Neuronal stem cell (in vitro differentiated cells): ENCODE results near the gene IRF7.

ENCODE experiments used
- DNase-seq: peaks from one replicate; pipeline ENCODE4 v3.0.0-alpha.2; 2013; ENCODE audit warnings: low spot score
- H2AFZ ChIP-seq: one replicate; pipeline ENCODE4 v1.6.1; 2013; ENCODE audit warnings: mild to moderate bottlenecking, low read length, inconsistent platforms
- H2AK5ac ChIP-seq: 2 replicates; pipeline ENCODE4 v1.6.1; 2013; ENCODE audit warnings: low read depth, mild to moderate bottlenecking, inconsistent platforms, low read length, moderate library complexity, mixed read lengths
- H2BK120ac ChIP-seq: 2 replicates; pipeline ENCODE4 v1.6.1; 2013; ENCODE audit warnings: low read depth, mild to moderate bottlenecking, inconsistent platforms, low read length, moderate library complexity, mixed read lengths
- H2BK12ac ChIP-seq: one replicate; pipeline ENCODE4 v1.6.1; 2013; ENCODE audit warnings: low read length, inconsistent platforms
- H2BK15ac ChIP-seq: 2 replicates; pipeline ENCODE4 v1.6.1; 2013; ENCODE audit warnings: mild to moderate bottlenecking, low read length, inconsistent platforms, mixed read lengths
- H2BK5ac ChIP-seq: one replicate; pipeline ENCODE4 v1.6.1; 2013; ENCODE audit warnings: inconsistent platforms, mild to moderate bottlenecking, low read length, moderate library complexity
- H3K14ac ChIP-seq: one replicate; pipeline ENCODE4 v1.6.1; 2013; ENCODE audit warnings: low read length, inconsistent platforms
- H3K18ac ChIP-seq: 2 replicates; pipeline ENCODE4 v1.6.1; 2013; ENCODE audit warnings: low read length, inconsistent platforms
- H3K23ac ChIP-seq: 2 replicates; pipeline ENCODE4 v1.6.1; 2013; ENCODE audit warnings: low read depth, mild to moderate bottlenecking, mixed read lengths, low read length, inconsistent platforms; ENCODE audit not compliant: poor library complexity
- H3K27ac ChIP-seq: replicated peaks from 3 replicates; pipeline ENCODE4 v1.5.1; 2013; ENCODE audit warnings: low read length, inconsistent platforms
- H3K27me3 ChIP-seq, 3 experiments: 2 replicates each; pipeline ENCODE4 v1.6.1; 2013; ENCODE audit warnings: low read length in 3 of 3, mild to moderate bottlenecking in 2 of 3, inconsistent platforms in 1 of 3, low read depth in 1 of 3, mixed read lengths in 1 of 3, moderate library complexity in 1 of 3; ENCODE audit not compliant: control insufficient read depth in 3 of 3, insufficient read depth in 3 of 3
- H3K36me3 ChIP-seq, 2 donors: replicated peaks in 1 of 2; 2 replicates each; pipeline ENCODE4 v1.6.1; 2013; ENCODE audit warnings: low read length in 2 of 2; ENCODE audit not compliant: control insufficient read depth in 2 of 2, insufficient read depth in 2 of 2
- H3K4ac ChIP-seq: 2 replicates; pipeline ENCODE4 v1.6.1; 2013; ENCODE audit warnings: inconsistent platforms, mild to moderate bottlenecking, low read length, moderate library complexity
- H3K4me1 ChIP-seq, 2 donors: 1 replicate in 1 of 2; 2 replicates in 1 of 2; pipeline ENCODE4 v1.6.1; 2013; ENCODE audit warnings: low read length in 2 of 2, low read depth in 1 of 2; ENCODE audit not compliant: control insufficient read depth in 2 of 2, insufficient read depth in 1 of 2
- H3K4me2 ChIP-seq: one replicate; pipeline ENCODE4 v1.6.1; 2013; ENCODE audit warnings: mild to moderate bottlenecking, low read length, inconsistent platforms; ENCODE audit not compliant: insufficient read depth, poor library complexity, severe bottlenecking
- H3K4me3 ChIP-seq, 2 donors: 2 replicates each; pipeline ENCODE4 v1.5.1; 2013; ENCODE audit warnings: low read length in 2 of 2, mild to moderate bottlenecking in 2 of 2, inconsistent platforms in 1 of 2, moderate library complexity in 1 of 2
- H3K79me1 ChIP-seq: one replicate; pipeline ENCODE4 v1.6.1; 2013; ENCODE audit warnings: low read depth, mild to moderate bottlenecking, inconsistent platforms, low read length, moderate library complexity
- H3K9ac ChIP-seq: one replicate; pipeline ENCODE4 v1.6.1; 2013; ENCODE audit warnings: mild to moderate bottlenecking, low read depth, low read length, inconsistent platforms; ENCODE audit not compliant: poor library complexity
- H3K9me3 ChIP-seq, 2 donors: replicated peaks in 1 of 2; 2 replicates each; pipeline versions ENCODE3 to v1.6.1; 2013; ENCODE audit warnings: low read length in 2 of 2, mild to moderate bottlenecking in 2 of 2, inconsistent platforms in 1 of 2, low read depth in 1 of 2, mixed read lengths in 1 of 2, moderate library complexity in 1 of 2; ENCODE audit not compliant: control insufficient read depth in 2 of 2, insufficient read depth in 1 of 2
- H4K8ac ChIP-seq: one replicate; pipeline ENCODE4 v1.6.1; 2013; ENCODE audit warnings: low read depth, mild to moderate bottlenecking, inconsistent platforms, low read length, moderate library complexity
- H4K91ac ChIP-seq: one replicate; pipeline ENCODE4 v1.6.1; 2013; ENCODE audit warnings: low read length, low read depth, mild to moderate bottlenecking, inconsistent platforms; ENCODE audit not compliant: poor library complexity
- WGBS, 2 donors: extraction: QIAGEN DNeasy Blood & Tissue Kit; methylation state at CpG; one replicate each; pipeline ENCODE4 v1.1.7; 2013; ENCODE audit warnings: missing lambda C conversion rate in 2 of 2, mixed read lengths in 1 of 2; ENCODE audit not compliant: insufficient read length in 2 of 2, insufficient replicate concordance in 1 of 2; ENCODE audit errors: extremely low coverage in 2 of 2; 5-methylcytosine and 5-hydroxymethylcytosine counted together

Gene IRF7

DNA sequence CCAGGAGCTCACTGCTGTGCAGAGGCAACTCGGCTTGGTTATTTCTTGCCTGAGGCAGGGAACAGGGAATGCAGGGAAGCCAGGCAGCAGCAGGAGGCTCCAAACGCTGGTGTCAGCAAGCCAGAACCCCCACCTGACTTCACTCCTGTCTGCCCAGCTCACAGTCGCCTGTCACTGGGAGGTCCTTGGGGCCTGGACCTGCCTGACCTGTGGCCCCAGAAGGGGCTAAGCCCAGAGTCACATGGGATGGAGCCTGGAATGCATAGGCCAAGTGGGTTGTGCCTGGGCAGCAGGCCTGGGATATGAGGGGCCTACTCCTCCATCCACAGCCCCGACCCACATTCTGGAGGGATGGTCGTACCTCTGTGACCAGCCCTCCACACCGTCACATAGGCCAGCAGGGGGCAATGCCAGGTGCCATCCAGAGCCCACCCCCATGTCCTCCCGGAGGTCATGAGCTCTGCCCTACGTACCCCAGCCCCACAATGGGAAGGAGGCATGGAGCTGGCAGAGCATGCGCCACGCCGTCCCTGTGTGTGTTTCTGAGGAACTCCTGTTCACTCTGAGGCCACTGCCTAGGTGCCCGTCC, 49.7 kb downstream of the IRF7 start:
- Histone ChIP-seq H3K18ac (peak overlapping the region; percentile 28), H4K8ac (no peak overlapping the region), H3K23ac (peak overlapping the region; percentile 73), H2BK12ac (no peak overlapping the region), H3K9me3 (no peaks in the 10 kb centered on the region), H3K14ac (no peak overlapping the region), H3K79me1 (peaks cover 18% of the 10 kb centered on the region), H3K36me3 (peaks cover 4 to 5% of the 10 kb centered on the region in 2 donors), H2AFZ (no peak overlapping the region), H2BK15ac (peak overlapping the region; percentile 11), H4K91ac (no peak overlapping the region), H3K4ac (no peak overlapping the region), H2BK5ac (peak overlapping the region; percentile 48), H2AK5ac (peak overlapping the region; percentile 94), H3K4me3 (no peak overlapping the region), H3K27me3 (peaks cover 0 to 4% (median 0%) of the 10 kb centered on the region in 3 experiments), H3K4me1 (peaks cover 25 to 30% of the 10 kb centered on the region in 2 donors), H3K9ac (peak overlapping the region; percentile 44), H2BK120ac (no peak overlapping the region), H3K4me2 (no peak overlapping the region), H3K27ac (peak overlapping the region; percentile 22)
- WGBS, 2 donors, result no CpG with 5 or more reads among the region's 12 CpGs
- no peak for DNase-seq

DNA sequence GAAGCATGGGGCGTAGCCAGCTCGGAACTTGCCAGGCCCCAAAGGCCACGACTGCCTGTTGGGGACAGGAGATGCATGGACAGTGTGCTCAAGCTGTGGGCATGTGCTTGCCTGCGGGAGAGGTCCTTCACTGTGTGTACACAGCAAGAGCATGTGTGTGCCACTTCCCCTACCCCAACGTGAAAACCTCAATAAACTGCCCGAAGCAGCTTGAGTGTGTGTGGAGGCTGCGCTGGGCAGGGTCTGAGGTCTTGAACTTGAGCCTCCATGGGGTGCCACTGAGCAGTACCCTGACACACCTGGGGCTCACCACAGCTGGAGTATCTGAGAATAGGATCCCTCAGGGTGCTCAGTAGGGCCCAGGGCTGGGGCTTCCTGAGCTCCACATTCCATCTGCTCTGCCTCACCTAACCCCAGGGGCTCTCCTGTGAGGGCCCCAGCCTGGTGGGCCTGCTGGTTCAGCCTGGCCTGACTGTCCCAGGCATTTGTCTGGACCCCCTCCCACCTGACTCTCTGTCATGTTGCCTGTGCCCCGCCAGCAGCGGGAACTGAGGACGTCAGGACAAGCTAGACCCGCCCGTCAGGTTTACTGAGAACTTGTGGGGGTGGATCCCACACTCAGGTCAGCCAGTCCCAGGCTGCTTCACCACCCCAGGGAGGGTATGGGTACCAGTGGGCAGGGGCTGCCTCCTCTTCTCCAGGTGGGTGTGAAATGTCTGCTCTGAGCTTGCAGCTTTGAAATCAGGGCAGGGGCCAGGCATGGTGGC, 51.8 kb downstream of the IRF7 start:
- peaks cover 18% of the 10 kb centered on the region for H3K79me1 ChIP-seq
- H3K27ac ChIP-seq, result no peak overlapping the region
- no peak overlapping the region for H3K4ac ChIP-seq
- no peak for DNase-seq
- H2BK120ac ChIP-seq, result no peak overlapping the region
- H4K8ac ChIP-seq, result no peak overlapping the region
- H3K9ac ChIP-seq, result peak overlapping the region; percentile 44
- no peaks in the 10 kb centered on the region for H3K9me3 ChIP-seq
- WGBS, 2 donors, result no CpG with 5 or more reads among the region's 12 CpGs
- H3K18ac ChIP-seq, result no peak overlapping the region
- H2AFZ ChIP-seq, result no peak overlapping the region
- H2BK5ac ChIP-seq, result peak overlapping the region; percentile 66
- H3K36me3 ChIP-seq, result peaks cover 4 to 5% of the 10 kb centered on the region in 2 donors
- no peak overlapping the region for H2BK15ac ChIP-seq
- H3K4me2 ChIP-seq, result no peak overlapping the region
- H4K91ac ChIP-seq, result no peak overlapping the region
- H2BK12ac ChIP-seq, result peak overlapping the region; percentile 41
- H3K4me1 ChIP-seq, result peaks cover 24 to 30% of the 10 kb centered on the region in 2 donors
- H2AK5ac ChIP-seq, result no peak overlapping the region
- peaks cover 0 to 16% (median 0%) of the 10 kb centered on the region in 3 experiments for H3K27me3 ChIP-seq
- no peak overlapping the region for H3K14ac ChIP-seq
- H3K4me3 ChIP-seq, result no peak overlapping the region
- peak overlapping the region; percentile 73 for H3K23ac ChIP-seq

DNA sequence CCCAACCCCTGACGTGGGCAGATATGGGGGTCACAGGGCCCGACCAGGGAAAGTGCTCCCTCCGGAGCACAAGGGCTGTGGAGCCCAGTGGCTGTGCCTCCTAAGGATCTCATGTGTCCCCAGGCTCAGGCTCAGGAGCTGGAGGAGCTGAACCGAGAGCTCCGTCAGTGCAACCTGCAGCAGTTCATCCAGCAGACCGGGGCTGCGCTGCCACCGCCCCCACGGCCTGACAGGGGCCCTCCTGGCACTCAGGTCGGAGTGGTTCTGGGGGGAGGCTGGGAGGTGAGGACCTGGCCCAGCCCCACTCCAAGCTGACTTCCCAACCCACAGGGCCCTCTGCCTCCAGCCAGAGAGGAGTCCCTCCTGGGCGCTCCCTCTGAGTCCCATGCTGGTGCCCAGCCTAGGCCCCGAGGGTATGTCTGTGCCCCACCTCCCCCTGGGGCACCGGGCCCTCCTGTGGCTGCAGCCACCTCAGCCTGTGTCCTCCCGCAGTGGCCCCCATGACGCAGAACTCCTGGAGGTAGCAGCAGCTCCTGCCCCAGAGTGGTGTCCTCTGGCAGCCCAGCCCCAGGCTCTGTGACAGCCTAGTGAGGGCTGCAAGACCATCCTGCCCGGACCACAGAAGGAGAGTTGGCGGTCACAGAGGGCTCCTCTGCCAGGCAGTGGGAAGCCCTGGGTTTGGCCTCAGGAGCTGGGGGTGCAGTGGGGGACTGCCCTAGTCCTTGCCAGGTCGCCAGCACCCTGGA, 52.5 kb downstream of the IRF7 start:
- Histone ChIP-seq H2BK15ac (no peak overlapping the region), H3K27ac (no peak overlapping the region)

More for the DNA sequence above, 52.5 kb downstream of the IRF7 start:
- no peak overlapping the region for H3K14ac ChIP-seq
- H2BK120ac ChIP-seq, result no peak overlapping the region
- H3K9ac ChIP-seq, result no peak overlapping the region
- peaks cover 19% of the 10 kb centered on the region for H3K79me1 ChIP-seq
- no peak overlapping the region for H3K18ac ChIP-seq
- no peak overlapping the region for H3K4me2 ChIP-seq
- WGBS, 2 donors, result no CpG with 5 or more reads among the region's 18 CpGs
- no peak for DNase-seq
- peaks cover 4 to 5% of the 10 kb centered on the region in 2 donors for H3K36me3 ChIP-seq
- H3K23ac ChIP-seq, result peak overlapping the region; percentile 73
- H3K4me3 ChIP-seq, result no peak overlapping the region
- no peaks in the 10 kb centered on the region for H3K9me3 ChIP-seq
- H2BK5ac ChIP-seq, result peak overlapping the region; percentile 66
- H3K4ac ChIP-seq, result no peak overlapping the region
- no peak overlapping the region for H2AFZ ChIP-seq
- peak overlapping the region; percentile 17 for H4K8ac ChIP-seq
- H2AK5ac ChIP-seq, result peak overlapping the region; percentile 21
- no peak overlapping the region for H4K91ac ChIP-seq
- peaks cover 23 to 28% of the 10 kb centered on the region in 2 donors for H3K4me1 ChIP-seq
- H3K27me3 ChIP-seq, result peaks cover 0 to 24% (median under 1%) of the 10 kb centered on the region in 3 experiments
- peak overlapping the region; percentile 41 for H2BK12ac ChIP-seq
